HG02870 (cell line): ENCODE results near the gene BLOC1S5.

Experiments
- ATAC-seq: cut with Tn5 transposase; IDR thresholded peaks from one replicate; pipeline ENCODE4 v1.9.1; 2021; ENCODE audit warnings: mild to moderate bottlenecking, moderate library complexity; ENCODE audit not compliant: unreplicated experiment

BLOC1S5 gene

GRCh38 chr6:8063761-8064637 is at the start of gene BLOC1S5:
Gene BLOC1S5 (minus strand): TSS chr6:8064389. CDS start chr6:8064376, 13 bp downstream.
- peak; percentile 77 for ATAC-seq

- ATAC-seq, result no peak
These were observed 49.0 kb upstream of the BLOC1S5 start for GRCh38 chr6:8113131-8113654.

GRCh38 chr6:8110725-8111124 is 46.5 kb upstream of the BLOC1S5 start:
- ATAC-seq, result no peak

GRCh38 chr6:8110117-8110721 is 46.0 kb upstream of the BLOC1S5 start:
- ATAC-seq, result no peak

- ATAC-seq, result no peak
These were observed 44.8 kb upstream of the BLOC1S5 start for GRCh38 chr6:8108759-8109539.

GRCh38 chr6:8108031-8108660 is 44.0 kb upstream of the BLOC1S5 start:
- ATAC-seq, result no peak

- no peak for ATAC-seq
These were observed 41.6 kb upstream of the BLOC1S5 start for GRCh38 chr6:8105791-8106190.

- no peak for ATAC-seq
These were observed 39.5 kb upstream of the BLOC1S5 start for GRCh38 chr6:8103726-8104125.

- peak; percentile 99 for ATAC-seq
These were observed 38.2 kb upstream of the BLOC1S5 start, which contains the start of gene EEF1E1 for GRCh38 chr6:8102122-8102958. Gene EEF1E1 (minus strand): TSS chr6:8102548. CDS start chr6:8102521, 27 bp downstream.

- no peak for ATAC-seq
These were observed 36.1 kb upstream of the BLOC1S5 start for GRCh38 chr6:8100159-8100854.

- ATAC-seq, result no peak
These were observed 26.5 kb upstream of the BLOC1S5 start for GRCh38 chr6:8090650-8091049.

GRCh38 chr6:8088886-8089285 is 24.7 kb upstream of the BLOC1S5 start:
- no peak for ATAC-seq

GRCh38 chr6:8087870-8088754 is 23.9 kb upstream of the BLOC1S5 start:
- no peak for ATAC-seq

GRCh38 chr6:8086755-8087306 is 22.6 kb upstream of the BLOC1S5 start:
- no peak for ATAC-seq

- ATAC-seq, result no peak
These were observed 20.9 kb upstream of the BLOC1S5 start for GRCh38 chr6:8085053-8085511.

- ATAC-seq, result no peak
These were observed 20.4 kb upstream of the BLOC1S5 start for GRCh38 chr6:8084586-8084985.

- ATAC-seq, result no peak
These were observed 19.0 kb upstream of the BLOC1S5 start for GRCh38 chr6:8082954-8083858.
